SK-N-SH (cell line): Measurements from ENCODE around the gene OPN3. TPM values are rescaled to one million over a fixed set of nuclear protein-coding genes. Genes with fewer than 3 reads are reported as not detected.

Experiments
- CTCF ChIA-PET: fragments of 300-600, 350-600 bp; formaldehyde crosslinking; extraction: SDS; loops from one replicate; lab custom pipeline; 2021; lab: Yijun Ruan, JAX
- POLR2A ChIA-PET: fragments of 350-600 bp; sonication (Branson Sonifier 250); formaldehyde crosslinking; extraction: SDS; loops from one replicate; lab custom pipeline; 2020; ENCODE audit warnings: antibody characterized with exemption, inconsistent platforms; lab: Yijun Ruan, JAX
- DNase-seq: peaks from one replicate; pipeline ENCODE4 v3.0.0; 2012
- H2AFZ ChIP-seq: fragments of 200-600 bp; sonication (generic); 2 replicates; pipeline ENCODE4 v1.8.1; 2016; ENCODE audit warnings: antibody characterized with exemption, mild to moderate bottlenecking, low read depth
- H3F3A ChIP-seq: fragments of 200-600 bp; sonication (generic); replicated peaks from 2 replicates; pipeline ENCODE3; 2016; ENCODE audit warnings: antibody characterized with exemption, mild to moderate bottlenecking; ENCODE audit not compliant: insufficient read depth
- H3K27ac ChIP-seq, 2 experiments: fragments of 200-500 bp in 1 of 2; fragments of 200-600 bp in 1 of 2; sonication (Bioruptor generic) in 1 of 2; sonication (generic), shearing (Covaris generic) in 1 of 2; 2 replicates each; pipeline versions ENCODE4 v1.5.1 to v1.6.1; 2014 to 2016; ENCODE audit warnings: low read depth in 2 of 2, inconsistent platforms in 1 of 2, low read length in 1 of 2, mild to moderate bottlenecking in 1 of 2, mixed read lengths in 1 of 2
- H3K27me3 ChIP-seq: fragments of 200-600 bp; sonication (generic), shearing (Covaris generic); 2 replicates; pipeline ENCODE4 v1.6.1; 2016; ENCODE audit warnings: mixed run types; ENCODE audit not compliant: insufficient read depth
- H3K36me3 ChIP-seq, 2 experiments: fragments of 200-500 bp in 1 of 2; fragments of 200-600 bp in 1 of 2; sonication (Bioruptor generic) in 1 of 2; sonication (generic) in 1 of 2; replicated peaks in 1 of 2; 2 replicates each; pipeline versions ENCODE3 to v1.5.1; 2014 to 2016; ENCODE audit warnings: low read length in 1 of 2, mild to moderate bottlenecking in 1 of 2; ENCODE audit not compliant: insufficient read depth in 2 of 2, control insufficient read depth in 1 of 2
- H3K4me1 ChIP-seq, 2 experiments: fragments of 200-500 bp in 1 of 2; fragments of 200-600 bp in 1 of 2; sonication (Bioruptor generic) in 1 of 2; sonication (generic), shearing (Covaris generic) in 1 of 2; 2 replicates each; pipeline versions ENCODE4 v1.5.1 to v1.6.1; 2014 to 2016; ENCODE audit warnings: low read depth in 1 of 2, low read length in 1 of 2, mixed run types in 1 of 2; ENCODE audit not compliant: insufficient read depth in 2 of 2, control insufficient read depth in 1 of 2
- H3K4me2 ChIP-seq: fragments of 200-600 bp; sonication (generic), shearing (Covaris generic); 2 replicates; pipeline ENCODE4 v1.6.1; 2017; ENCODE audit warnings: mixed run types
- H3K4me3 ChIP-seq, 2 experiments: fragments of 200-500 bp in 1 of 2; fragments of 200-600 bp in 1 of 2; sonication (Bioruptor generic) in 1 of 2; sonication (generic), shearing (Covaris generic) in 1 of 2; 2 replicates each; pipeline versions ENCODE4 v1.5.1 to v1.8.1; 2014 to 2016; ENCODE audit warnings: low read depth in 2 of 2, inconsistent platforms in 1 of 2, low read length in 1 of 2, mild to moderate bottlenecking in 1 of 2, mixed read lengths in 1 of 2, moderate library complexity in 1 of 2
- H3K79me2 ChIP-seq: fragments of 200-600 bp; sonication (generic); 2 replicates; pipeline ENCODE4 v1.8.1; 2017; ENCODE audit warnings: mild to moderate bottlenecking; ENCODE audit not compliant: insufficient read depth
- H3K9ac ChIP-seq: fragments of 200-600 bp; sonication (generic); 2 replicates; pipeline ENCODE4 v1.6.1; 2017; ENCODE audit warnings: mixed run types
- H3K9me2 ChIP-seq: fragments of 200-600 bp; sonication (generic); 2 replicates; pipeline ENCODE4 v1.6.1; 2017; ENCODE audit warnings: mixed run types
- H3K9me3 ChIP-seq: fragments of 200-600 bp; sonication (generic); 2 replicates; pipeline ENCODE4 v1.6.1; 2017; ENCODE audit warnings: mixed run types, mild to moderate bottlenecking, moderate library complexity
- H4K20me1 ChIP-seq: fragments of 200-600 bp; sonication (generic); 2 replicates; pipeline ENCODE4 v1.6.1; 2017; ENCODE audit warnings: mild to moderate bottlenecking, mixed run types; ENCODE audit not compliant: insufficient read depth
- CHD2 ChIP-seq: fragments of 150-350 bp; IDR thresholded peaks from 2 replicates; pipeline ENCODE4 v1.6.1; 2018; ENCODE audit warnings: low read length; ENCODE audit not compliant: partially characterized antibody
- EP300 ChIP-seq, 2 experiments: IDR thresholded peaks; 2 replicates each; pipeline versions ENCODE4 v1.4.0 to v1.6.1; 2012; ENCODE audit warnings: borderline replicate concordance in 1 of 2, low read depth in 1 of 2, low read length in 1 of 2
- FOSL2 ChIP-seq: IDR thresholded peaks from 2 replicates; pipeline ENCODE4 v1.4.0; 2012; ENCODE audit warnings: low read depth, mild to moderate bottlenecking, moderate library complexity, borderline replicate concordance
- FOXJ3 ChIP-seq: sonication (generic); formaldehyde crosslinking; IDR thresholded peaks from 2 replicates; pipeline ENCODE4 v1.5.1; 2020; ENCODE audit warnings: mild to moderate bottlenecking, missing genetic modification reagents
- MEF2A ChIP-seq: IDR thresholded peaks from 2 replicates; pipeline ENCODE4 v1.4.0; 2012; ENCODE audit warnings: low read depth, borderline replicate concordance
- MXI1 ChIP-seq: IDR thresholded peaks from 2 replicates; pipeline ENCODE4 v1.6.1; 2012; ENCODE audit warnings: mild to moderate bottlenecking, low read depth, low read length, improper control_type of control experiment
- NRF1 ChIP-seq: IDR thresholded peaks from 2 replicates; pipeline ENCODE4 v1.6.1; 2012; ENCODE audit warnings: low read depth, mild to moderate bottlenecking, low read length
- POLR2AphosphoS5 ChIP-seq: IDR thresholded peaks from 2 replicates; pipeline ENCODE4 v1.6.1; 2012; ENCODE audit warnings: low read depth, low read length
- RFX5 ChIP-seq: IDR thresholded peaks from 2 replicates; pipeline ENCODE4 v1.6.1; 2012; ENCODE audit warnings: mild to moderate bottlenecking, improper control_type of control experiment, low read length
- TAF1 ChIP-seq: IDR thresholded peaks from 2 replicates; pipeline ENCODE4 v1.6.1; 2012; ENCODE audit warnings: low read depth, mild to moderate bottlenecking, low read length, moderate library complexity, borderline replicate concordance
- YY1 ChIP-seq: IDR thresholded peaks from 2 replicates; pipeline ENCODE4 v1.4.0; 2012; ENCODE audit warnings: low read depth, mild to moderate bottlenecking
- WGBS: methylation state at CpG from one replicate; pipeline ENCODE4 v1.1.6; 2017; ENCODE audit warnings: low lambda C conversion rate; 5-methylcytosine and 5-hydroxymethylcytosine counted together
- polyA plus RNA-seq, 3 experiments: library from polyadenylated mRNA; depleted of rRNA; stranded (reverse); fragments of >200 nt; gene quantifications; 2 replicates each; pipeline ENCODE4 v1.2.3, GENCODE V29; 2012
- TF ChIP-seq, protein P1 (sequence below): fragments of 150-350 bp; IDR thresholded peaks from 2 replicates; pipeline ENCODE4 v1.6.1; 2016; ENCODE audit warnings: mild to moderate bottlenecking, low read depth, low read length
- TF ChIP-seq, protein P2 (sequence below): IDR thresholded peaks from 2 replicates; pipeline ENCODE4 v1.4.0; 2012; ENCODE audit warnings: low read depth
- TF ChIP-seq, protein P3 (sequence below): IDR thresholded peaks from 2 replicates; pipeline ENCODE4 v1.6.1; 2012; ENCODE audit warnings: mild to moderate bottlenecking, low read depth, low read length, moderate library complexity

Gene OPN3
- polyA plus RNA-seq, 1 of the 3 experiments (the other 2 are of a cell fraction): 7.8 TPM

DNA sequence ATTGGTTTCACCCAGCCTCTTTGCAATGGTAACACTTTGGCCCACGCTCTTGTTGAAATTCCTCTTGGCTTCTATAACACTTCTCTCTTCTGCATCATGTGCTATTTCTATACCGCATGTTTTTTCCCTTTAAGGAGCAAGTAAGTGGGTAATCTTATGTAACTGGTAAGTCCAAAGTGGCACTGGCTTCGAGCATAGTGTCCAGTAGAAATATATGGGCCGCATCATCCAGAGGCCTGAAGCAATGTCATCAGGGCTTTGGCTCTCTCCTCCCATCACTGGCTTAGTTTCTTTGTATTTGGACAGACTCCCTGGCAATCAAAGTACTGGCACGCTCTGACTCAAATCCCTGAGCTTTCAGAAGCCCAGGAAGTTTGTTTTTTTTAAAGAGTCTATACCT, 17.5 kb downstream of the OPN3 start:
- Histone ChIP-seq H3F3A (peaks cover 1% of the 10 kb centered on the region), H3K9ac (no peak overlapping the region), H3K9me2 (no peaks in the 10 kb centered on the region), H3K27ac (no peak overlapping the region), H3K27me3 (no peaks in the 10 kb centered on the region), H3K4me3 (no peak overlapping the region), H3K4me1 (no peaks in the 10 kb centered on the region; a peak in 1 of 4 replicates), H3K36me3 (peaks cover 0 to 2% of the 10 kb centered on the region in 2 experiments), H2AFZ (no peak overlapping the region), H3K9me3 (no peaks in the 10 kb centered on the region), H3K79me2 (no peaks in the 10 kb centered on the region), H3K4me2 (no peak overlapping the region), H4K20me1 (no peaks in the 10 kb centered on the region)
- 93% methylated on average over 5 of the region's 5 CpGs for WGBS
- ChIA-PET CTCF (interaction anchor here (1.1 to 3.1 kb wide), 2 partner anchors 12 to 212 kb away, joined by 5 to 12 read pairs; no protein-coding TSS in a partner anchor), POLR2A (no interaction called here)
- no peak for DNase-seq
- TF ChIP-seq CHD2: no peak
- TF ChIP-seq FOXJ3 (CRISPR knock-in tag): no peak
- TF ChIP-seq RFX5: no peak
- TF ChIP-seq MXI1: no peak
- no peak for TF ChIP-seq POLR2AphosphoS5
- TF ChIP-seq, protein P1, sequence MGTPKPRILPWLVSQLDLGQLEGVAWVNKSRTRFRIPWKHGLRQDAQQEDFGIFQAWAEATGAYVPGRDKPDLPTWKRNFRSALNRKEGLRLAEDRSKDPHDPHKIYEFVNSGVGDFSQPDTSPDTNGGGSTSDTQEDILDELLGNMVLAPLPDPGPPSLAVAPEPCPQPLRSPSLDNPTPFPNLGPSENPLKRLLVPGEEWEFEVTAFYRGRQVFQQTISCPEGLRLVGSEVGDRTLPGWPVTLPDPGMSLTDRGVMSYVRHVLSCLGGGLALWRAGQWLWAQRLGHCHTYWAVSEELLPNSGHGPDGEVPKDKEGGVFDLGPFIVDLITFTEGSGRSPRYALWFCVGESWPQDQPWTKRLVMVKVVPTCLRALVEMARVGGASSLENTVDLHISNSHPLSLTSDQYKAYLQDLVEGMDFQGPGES: no peak
- no peak for TF ChIP-seq FOSL2
- TF ChIP-seq EP300 (IDR thresholded peaks at IDR 0.05; ENCODE audit: borderline replicate concordance in 1 of 2, low read depth in 1 of 2, low read length in 1 of 2): no peak
- no peak for TF ChIP-seq YY1
- TF ChIP-seq, protein P2, sequence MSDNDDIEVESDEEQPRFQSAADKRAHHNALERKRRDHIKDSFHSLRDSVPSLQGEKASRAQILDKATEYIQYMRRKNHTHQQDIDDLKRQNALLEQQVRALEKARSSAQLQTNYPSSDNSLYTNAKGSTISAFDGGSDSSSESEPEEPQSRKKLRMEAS: no peak
- TF ChIP-seq, protein P3, sequence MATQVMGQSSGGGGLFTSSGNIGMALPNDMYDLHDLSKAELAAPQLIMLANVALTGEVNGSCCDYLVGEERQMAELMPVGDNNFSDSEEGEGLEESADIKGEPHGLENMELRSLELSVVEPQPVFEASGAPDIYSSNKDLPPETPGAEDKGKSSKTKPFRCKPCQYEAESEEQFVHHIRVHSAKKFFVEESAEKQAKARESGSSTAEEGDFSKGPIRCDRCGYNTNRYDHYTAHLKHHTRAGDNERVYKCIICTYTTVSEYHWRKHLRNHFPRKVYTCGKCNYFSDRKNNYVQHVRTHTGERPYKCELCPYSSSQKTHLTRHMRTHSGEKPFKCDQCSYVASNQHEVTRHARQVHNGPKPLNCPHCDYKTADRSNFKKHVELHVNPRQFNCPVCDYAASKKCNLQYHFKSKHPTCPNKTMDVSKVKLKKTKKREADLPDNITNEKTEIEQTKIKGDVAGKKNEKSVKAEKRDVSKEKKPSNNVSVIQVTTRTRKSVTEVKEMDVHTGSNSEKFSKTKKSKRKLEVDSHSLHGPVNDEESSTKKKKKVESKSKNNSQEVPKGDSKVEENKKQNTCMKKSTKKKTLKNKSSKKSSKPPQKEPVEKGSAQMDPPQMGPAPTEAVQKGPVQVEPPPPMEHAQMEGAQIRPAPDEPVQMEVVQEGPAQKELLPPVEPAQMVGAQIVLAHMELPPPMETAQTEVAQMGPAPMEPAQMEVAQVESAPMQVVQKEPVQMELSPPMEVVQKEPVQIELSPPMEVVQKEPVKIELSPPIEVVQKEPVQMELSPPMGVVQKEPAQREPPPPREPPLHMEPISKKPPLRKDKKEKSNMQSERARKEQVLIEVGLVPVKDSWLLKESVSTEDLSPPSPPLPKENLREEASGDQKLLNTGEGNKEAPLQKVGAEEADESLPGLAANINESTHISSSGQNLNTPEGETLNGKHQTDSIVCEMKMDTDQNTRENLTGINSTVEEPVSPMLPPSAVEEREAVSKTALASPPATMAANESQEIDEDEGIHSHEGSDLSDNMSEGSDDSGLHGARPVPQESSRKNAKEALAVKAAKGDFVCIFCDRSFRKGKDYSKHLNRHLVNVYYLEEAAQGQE: no peak

GRCh38 chr1:241617426-241617825, 22.7 kb downstream of the OPN3 start:
- no peak overlapping the region for H2AFZ ChIP-seq
- TF ChIP-seq TAF1 (no peak), NRF1 (no peak), MEF2A (no peak)
- TF ChIP-seq, protein P3: no peak
- TF ChIP-seq, all 33 proteins: peak for 0
- no peaks in the 10 kb centered on the region for H3K27me3 ChIP-seq
- 98% methylated on average over 7 of the region's 7 CpGs for WGBS
- peaks cover 0 to 2% of the 10 kb centered on the region in 2 experiments for H3K36me3 ChIP-seq
- DNase-seq: no peak
- no peak overlapping the region for H3K4me2 ChIP-seq
- H3K9me3 ChIP-seq: no peaks in the 10 kb centered on the region
- no peak overlapping the region for H3K9ac ChIP-seq
- no peaks in the 10 kb centered on the region for H3K9me2 ChIP-seq
- peaks cover 0 to 7% of the 10 kb centered on the region in 2 experiments; a peak in 3 of 4 replicates for H3K4me1 ChIP-seq
- no peak overlapping the region for H3K4me3 ChIP-seq
- no peak overlapping the region for H3K27ac ChIP-seq
- no peaks in the 10 kb centered on the region for H4K20me1 ChIP-seq
- no peaks in the 10 kb centered on the region for H3F3A ChIP-seq
- POLR2A ChIA-PET: no interaction called here
- no peaks in the 10 kb centered on the region for H3K79me2 ChIP-seq
- CTCF ChIA-PET: interaction anchor here (0.8 to 0.9 kb wide), 2 partner anchors 12 to 87 kb away, joined by 3 read pairs; no protein-coding TSS in a partner anchor
